Measurements from ENCODE around the gene NBPF4. TPM values are rescaled to one million over a fixed set of nuclear protein-coding genes. Genes with fewer than 3 reads are reported as not detected.

NBPF4 gene
- total RNA-seq, 2 donors from 2014 or later, result not detected

DNA sequence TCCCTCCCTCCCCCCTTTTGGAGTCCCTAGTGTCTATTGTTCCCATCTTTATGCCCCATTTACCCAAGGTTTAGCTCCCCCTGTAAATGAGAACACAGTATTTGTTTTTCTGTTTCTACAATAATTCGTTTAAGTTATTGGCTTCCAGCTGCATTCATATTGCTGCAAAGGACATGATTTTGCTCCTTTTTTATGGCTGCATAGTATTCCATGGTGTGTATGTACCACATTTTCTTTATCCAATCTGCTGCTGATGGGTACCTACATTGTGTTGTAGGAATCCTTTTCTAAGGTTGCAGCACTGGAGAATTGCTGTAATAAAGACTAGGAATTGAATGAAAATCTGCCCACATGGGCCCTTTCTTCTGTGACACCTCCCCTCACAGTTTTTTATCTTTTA, 50.5 kb downstream of the NBPF4 start:
- ATAC-seq (no peak), DNase-seq (no peak)
- no peak overlapping the region for H3K27ac ChIP-seq
- H3K4me3 ChIP-seq, result no peak overlapping the region
- intact Hi-C loops (cut with DNase I), result no loop called here
- H3K36me3 ChIP-seq (replicated peaks in 1 of 2; ENCODE audit: insufficient read depth in 1 of 2, low read depth in 2 of 2), result no peaks in the 10 kb centered on the region
- H3K4me1 ChIP-seq, result no peaks in the 10 kb centered on the region
- H3K27me3 ChIP-seq, result no peaks in the 10 kb centered on the region
- TF ChIP-seq CTCF (IDR thresholded peaks at IDR 0.05) (no peak), POLR2A (IDR thresholded peaks at IDR 0.05) (no peak)
- 86 to 93% methylated on average over 1 of the region's 1 CpG for WGBS, 2 donors
- H3K9me3 ChIP-seq, result no peaks in the 10 kb centered on the region

GRCh38 chr1:108192581-108192980, 51.3 kb downstream of the NBPF4 start:
- no peaks in the 10 kb centered on the region for H3K36me3 ChIP-seq (replicated peaks in 1 of 2; ENCODE audit: insufficient read depth in 1 of 2, low read depth in 2 of 2)
- TF ChIP-seq CTCF (IDR thresholded peaks at IDR 0.05), result no peak
- no peak for TF ChIP-seq POLR2A (IDR thresholded peaks at IDR 0.05)
- 97 to 98% methylated on average over 5 to 20 of the region's 28 CpGs for WGBS, 2 donors
- DNase-seq (no peak), ATAC-seq (no peak)
- H3K4me3 ChIP-seq, result no peak overlapping the region
- H3K9me3 ChIP-seq, result no peaks in the 10 kb centered on the region
- intact Hi-C loops (cut with DNase I), result no loop called here
- no peaks in the 10 kb centered on the region for H3K27me3 ChIP-seq
- no peak overlapping the region for H3K27ac ChIP-seq
- no peaks in the 10 kb centered on the region for H3K4me1 ChIP-seq

DNA sequence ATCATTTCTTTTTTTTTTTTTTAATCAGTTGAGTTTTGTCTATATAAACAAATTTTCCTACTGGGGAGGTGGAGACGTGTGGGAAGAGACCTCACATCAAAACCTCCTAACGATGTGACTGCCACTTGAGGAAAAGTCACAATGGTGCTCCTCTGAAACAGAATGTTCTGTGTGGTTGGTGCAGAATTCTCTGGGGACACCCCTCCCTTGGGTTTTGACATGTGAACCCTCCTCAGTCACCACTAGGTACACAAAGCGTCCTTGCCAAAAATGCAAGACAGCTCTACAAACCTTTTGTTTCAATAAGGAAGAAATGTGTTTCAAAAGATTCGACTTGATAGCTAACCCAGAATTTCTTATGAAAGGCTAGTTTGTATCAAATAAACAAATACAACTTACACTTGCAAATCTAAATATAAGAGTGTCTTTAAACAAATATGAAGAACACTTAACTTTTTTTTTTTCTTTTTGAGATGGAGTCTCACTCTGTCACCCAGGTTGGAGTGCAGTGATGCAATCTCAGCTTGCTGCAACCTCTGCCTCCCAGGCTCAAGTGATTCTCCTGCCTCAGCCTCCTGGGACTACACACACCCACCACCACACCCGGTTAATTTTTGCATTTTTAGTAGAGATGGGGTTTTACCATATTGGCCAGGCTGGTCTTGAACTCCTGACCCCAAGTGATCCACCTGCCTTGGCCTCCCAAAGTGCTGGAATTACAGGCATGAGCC, 53.0 kb downstream of the NBPF4 start:
- H3K27me3 ChIP-seq, result no peaks in the 10 kb centered on the region
- TF ChIP-seq POLR2A (IDR thresholded peaks at IDR 0.05), result no peak
- no peak for TF ChIP-seq CTCF (IDR thresholded peaks at IDR 0.05)
- no peak overlapping the region for H3K4me3 ChIP-seq
- H3K27ac ChIP-seq, result no peak overlapping the region
- ATAC-seq (no peak), DNase-seq (no peak)
- WGBS, 2 donors, result 79 to 84% methylated on average over 4 to 5 of the region's 5 CpGs
- H3K4me1 ChIP-seq, result no peaks in the 10 kb centered on the region
- H3K36me3 ChIP-seq (replicated peaks in 1 of 2; ENCODE audit: insufficient read depth in 1 of 2, low read depth in 2 of 2), result no peaks in the 10 kb centered on the region
- intact Hi-C loops (cut with DNase I), result no loop called here
- no peaks in the 10 kb centered on the region for H3K9me3 ChIP-seq

GRCh38 chr1:108190001-108190634, 53.8 kb downstream of the NBPF4 start:
- H3K4me3 ChIP-seq, result no peak overlapping the region
- no peak for ATAC-seq
- TF ChIP-seq CTCF (IDR thresholded peaks at IDR 0.05) (no peak), POLR2A (IDR thresholded peaks at IDR 0.05) (no peak)
- H3K9me3 ChIP-seq, result no peaks in the 10 kb centered on the region
- H3K27ac ChIP-seq, result no peak overlapping the region
- no peak for DNase-seq
- no peaks in the 10 kb centered on the region for H3K4me1 ChIP-seq
- no peaks in the 10 kb centered on the region for H3K36me3 ChIP-seq (replicated peaks in 1 of 2; ENCODE audit: insufficient read depth in 1 of 2, low read depth in 2 of 2)
- intact Hi-C loops (cut with DNase I), result no loop called here
- H3K27me3 ChIP-seq, result no peaks in the 10 kb centered on the region
- 83 to 87% methylated on average over 7 of the region's 7 CpGs for WGBS, 2 donors

- no peak overlapping the region for H3K4me3 ChIP-seq
- intact Hi-C loops (cut with DNase I), result no loop called here
- H3K4me1 ChIP-seq, result no peaks in the 10 kb centered on the region
- no peaks in the 10 kb centered on the region for H3K27me3 ChIP-seq
- ATAC-seq (no peak), DNase-seq (no peak)
- H3K9me3 ChIP-seq, result no peaks in the 10 kb centered on the region
- TF ChIP-seq CTCF (IDR thresholded peaks at IDR 0.05) (no peak), POLR2A (IDR thresholded peaks at IDR 0.05) (no peak)
- H3K36me3 ChIP-seq (replicated peaks in 1 of 2; ENCODE audit: insufficient read depth in 1 of 2, low read depth in 2 of 2), result peaks cover 0 to 5% of the 10 kb centered on the region in 2 donors
- WGBS, 2 donors, result 83 to 100% methylated on average over 1 of the region's 1 CpG
- no peak overlapping the region for H3K27ac ChIP-seq
These were observed 55.1 kb downstream of the NBPF4 start for GRCh38 chr1:108188801-108189200.
